ENCODE data around the gene MBNL1.

Gene MBNL1

GRCh38 chr3:152513301-152513960 is 244.7 kb downstream of the MBNL1 start:
- DNase-seq (ENCODE audit: low read depth), result no peak
- TF ChIP-seq, protein P1, sequence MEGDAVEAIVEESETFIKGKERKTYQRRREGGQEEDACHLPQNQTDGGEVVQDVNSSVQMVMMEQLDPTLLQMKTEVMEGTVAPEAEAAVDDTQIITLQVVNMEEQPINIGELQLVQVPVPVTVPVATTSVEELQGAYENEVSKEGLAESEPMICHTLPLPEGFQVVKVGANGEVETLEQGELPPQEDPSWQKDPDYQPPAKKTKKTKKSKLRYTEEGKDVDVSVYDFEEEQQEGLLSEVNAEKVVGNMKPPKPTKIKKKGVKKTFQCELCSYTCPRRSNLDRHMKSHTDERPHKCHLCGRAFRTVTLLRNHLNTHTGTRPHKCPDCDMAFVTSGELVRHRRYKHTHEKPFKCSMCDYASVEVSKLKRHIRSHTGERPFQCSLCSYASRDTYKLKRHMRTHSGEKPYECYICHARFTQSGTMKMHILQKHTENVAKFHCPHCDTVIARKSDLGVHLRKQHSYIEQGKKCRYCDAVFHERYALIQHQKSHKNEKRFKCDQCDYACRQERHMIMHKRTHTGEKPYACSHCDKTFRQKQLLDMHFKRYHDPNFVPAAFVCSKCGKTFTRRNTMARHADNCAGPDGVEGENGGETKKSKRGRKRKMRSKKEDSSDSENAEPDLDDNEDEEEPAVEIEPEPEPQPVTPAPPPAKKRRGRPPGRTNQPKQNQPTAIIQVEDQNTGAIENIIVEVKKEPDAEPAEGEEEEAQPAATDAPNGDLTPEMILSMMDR (conservative IDR thresholded peaks at IDR 0.05; ENCODE audit: control insufficient read depth, insufficient read depth, low read depth, low read length), result no peak
- no peak overlapping the region for H3K4me3 ChIP-seq (ENCODE audit: control insufficient read depth, low read depth, low read length)
